Hindlimb muscle (tissue), 1 donor: ENCODE measurements around the gene AP1B1. TPM values are rescaled to one million over a fixed set of nuclear protein-coding genes. Genes with fewer than 3 reads are reported as not detected.

ENCODE experiments used
- DNase-seq: peaks from one replicate; pipeline ENCODE4 v3.0.0-alpha.2; 2013
- polyA plus RNA-seq: library from polyadenylated mRNA; unstranded; fragments of 120-200 nt; gene quantifications from one replicate; pipeline ENCODE4 v1.2.1, GENCODE V29; 2013; ENCODE audit not compliant: insufficient read length

The AP1B1 gene
- polyA plus RNA-seq, 1 donor: 30.0 TPM

- no peak for DNase-seq
Measured at GRCh38 chr22:29331213-29331612, 57.2 kb downstream of the AP1B1 start.

- no peak for DNase-seq
Measured at GRCh38 chr22:29330753-29331152, 57.6 kb downstream of the AP1B1 start.

- DNase-seq: no peak
Measured at GRCh38 chr22:29330291-29330690, 58.1 kb downstream of the AP1B1 start.

- no peak for DNase-seq
Measured at GRCh38 chr22:29329581-29329980, 58.8 kb downstream of the AP1B1 start.

GRCh38 chr22:29328566-29329500 is 59.5 kb downstream of the AP1B1 start:
- no peak for DNase-seq

GRCh38 chr22:29328055-29328454 is 60.3 kb downstream of the AP1B1 start:
- DNase-seq: no peak

GRCh38 chr22:29327089-29327764 is 61.1 kb downstream of the AP1B1 start:
- no peak for DNase-seq

- DNase-seq: no peak
Measured at GRCh38 chr22:29326481-29326880, 61.9 kb downstream of the AP1B1 start.

GRCh38 chr22:29325785-29326315 is 62.5 kb downstream of the AP1B1 start:
- no peak for DNase-seq

GRCh38 chr22:29325356-29325755 is 63.0 kb downstream of the AP1B1 start:
- no peak for DNase-seq

- no peak for DNase-seq
Measured at GRCh38 chr22:29323641-29324040, 64.7 kb downstream of the AP1B1 start.

- DNase-seq: no peak
Measured at GRCh38 chr22:29320546-29320945, 67.8 kb downstream of the AP1B1 start.

GRCh38 chr22:29319072-29319471 is 69.3 kb downstream of the AP1B1 start:
- no peak for DNase-seq

- no peak for DNase-seq
Measured at GRCh38 chr22:29317827-29318454, 70.4 kb downstream of the AP1B1 start.

GRCh38 chr22:29316141-29316828 is 72.1 kb downstream of the AP1B1 start:
- DNase-seq: no peak

GRCh38 chr22:29315286-29316140 is 72.9 kb downstream of the AP1B1 start, which contains the start of gene RASL10A:
Gene RASL10A (minus strand): TSS chr22:29315697. CDS start chr22:29315246, 451 bp downstream.
- no peak for DNase-seq

- DNase-seq: no peak
Measured at GRCh38 chr22:29314537-29315285, 73.7 kb downstream of the AP1B1 start.

GRCh38 chr22:29313576-29314466 is 74.5 kb downstream of the AP1B1 start:
- DNase-seq: no peak

GRCh38 chr22:29313126-29313575 is 75.2 kb downstream of the AP1B1 start:
- peak; percentile 76 for DNase-seq
